Mesothelial cell of epicardium (in vitro differentiated cells): ENCODE data around the gene ACOT7. TPM values are rescaled to one million over a fixed set of nuclear protein-coding genes. Genes with fewer than 3 reads are reported as not detected.

Source experiments
- DNase-seq, 2 experiments: peaks; one replicate each; pipeline ENCODE4 v3.0.0; 2021; ENCODE audit warnings: low spot score in 2 of 2; ENCODE audit not compliant: unreplicated experiment in 2 of 2
- H3K27ac Mint-ChIP-seq: 2 replicates; pipeline ENCODE4 v1.8.0; 2021; ENCODE audit warnings: mixed read lengths
- H3K27me3 Mint-ChIP-seq: 2 replicates; pipeline ENCODE4 v1.8.0; 2021; ENCODE audit warnings: low read depth, mixed read lengths
- H3K36me3 Mint-ChIP-seq: 2 replicates; pipeline ENCODE4 v1.8.0; 2021; ENCODE audit warnings: mixed read lengths
- H3K4me1 Mint-ChIP-seq: 2 replicates; pipeline ENCODE4 v1.8.0; 2021; ENCODE audit warnings: mixed read lengths
- H3K4me3 Mint-ChIP-seq: 2 replicates; pipeline ENCODE4 v1.8.0; 2021; ENCODE audit warnings: mild to moderate bottlenecking, moderate library complexity, mixed read lengths
- H3K9me3 Mint-ChIP-seq: 2 replicates; pipeline ENCODE4 v1.8.0; 2021; ENCODE audit warnings: mixed read lengths
- total RNA-seq: library from RNA; stranded (reverse); gene quantifications from 3 replicates; pipeline ENCODE4 v1.2.1, GENCODE V29; 2021
- TF ChIP-seq, protein P1 (sequence below): fragments of 200-600 bp; sonication (generic); IDR thresholded peaks from one replicate; pipeline ENCODE4 v1.5.0; 2021; ENCODE audit warnings: antibody characterized with exemption; ENCODE audit not compliant: unreplicated experiment

The ACOT7 gene
- total RNA-seq, 1 donor from 2014 or later: 20.3 TPM

DNA sequence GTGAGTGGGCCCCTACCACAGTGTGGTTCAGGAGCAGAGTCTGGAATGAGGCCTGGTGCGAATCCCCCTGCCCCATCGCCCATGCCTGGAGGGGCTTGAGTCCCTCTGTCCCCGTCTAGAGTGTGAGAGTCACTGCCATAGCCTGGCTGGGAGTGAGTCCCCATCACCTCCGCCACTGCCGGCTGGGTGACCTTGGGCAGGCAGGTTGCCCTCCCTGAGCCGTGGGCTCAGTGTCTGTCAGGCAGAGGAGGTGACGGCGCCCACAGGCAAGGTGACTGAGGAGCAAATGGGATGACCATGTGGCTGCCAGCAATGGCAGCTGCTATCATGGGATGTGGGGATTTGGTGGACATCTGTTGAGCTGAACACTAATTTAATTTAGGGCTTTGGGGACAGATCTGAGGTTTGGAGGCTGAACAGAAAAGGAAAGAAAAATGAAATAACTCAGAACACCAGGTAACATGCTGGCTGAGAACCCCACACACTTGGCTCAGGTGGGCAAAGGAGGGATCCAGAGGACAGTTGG, 94.6 kb downstream of the ACOT7 start:
- Mint-ChIP-seq H3K4me1 (no peaks in the 10 kb centered on the region), H3K9me3 (no peaks in the 10 kb centered on the region), H3K4me3 (no peak overlapping the region), H3K27me3 (no peaks in the 10 kb centered on the region), H3K36me3 (peaks cover under 1% of the 10 kb centered on the region), H3K27ac (no peak overlapping the region)
- DNase-seq: no peak
- TF ChIP-seq, protein P1, sequence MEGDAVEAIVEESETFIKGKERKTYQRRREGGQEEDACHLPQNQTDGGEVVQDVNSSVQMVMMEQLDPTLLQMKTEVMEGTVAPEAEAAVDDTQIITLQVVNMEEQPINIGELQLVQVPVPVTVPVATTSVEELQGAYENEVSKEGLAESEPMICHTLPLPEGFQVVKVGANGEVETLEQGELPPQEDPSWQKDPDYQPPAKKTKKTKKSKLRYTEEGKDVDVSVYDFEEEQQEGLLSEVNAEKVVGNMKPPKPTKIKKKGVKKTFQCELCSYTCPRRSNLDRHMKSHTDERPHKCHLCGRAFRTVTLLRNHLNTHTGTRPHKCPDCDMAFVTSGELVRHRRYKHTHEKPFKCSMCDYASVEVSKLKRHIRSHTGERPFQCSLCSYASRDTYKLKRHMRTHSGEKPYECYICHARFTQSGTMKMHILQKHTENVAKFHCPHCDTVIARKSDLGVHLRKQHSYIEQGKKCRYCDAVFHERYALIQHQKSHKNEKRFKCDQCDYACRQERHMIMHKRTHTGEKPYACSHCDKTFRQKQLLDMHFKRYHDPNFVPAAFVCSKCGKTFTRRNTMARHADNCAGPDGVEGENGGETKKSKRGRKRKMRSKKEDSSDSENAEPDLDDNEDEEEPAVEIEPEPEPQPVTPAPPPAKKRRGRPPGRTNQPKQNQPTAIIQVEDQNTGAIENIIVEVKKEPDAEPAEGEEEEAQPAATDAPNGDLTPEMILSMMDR: no peak

DNA sequence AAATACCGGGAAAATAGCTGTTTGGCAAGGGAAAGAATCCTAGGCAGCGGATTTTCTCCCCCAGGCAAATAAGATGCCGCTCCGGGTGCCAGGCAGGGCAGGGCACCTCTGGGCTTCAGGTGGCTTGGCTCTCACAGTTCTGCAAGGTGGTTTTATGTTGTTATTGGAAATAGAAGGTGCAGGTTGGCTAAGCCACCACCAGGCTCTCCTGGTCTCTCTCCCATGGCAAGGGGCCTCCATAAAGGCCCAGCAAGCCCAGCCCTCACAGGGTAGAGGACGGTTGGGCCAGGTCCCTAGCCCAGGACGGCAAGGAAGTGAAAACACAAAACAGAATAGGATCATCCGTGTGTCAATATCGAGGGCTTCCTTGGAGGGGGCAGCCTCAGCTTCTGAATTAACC, 95.0 kb downstream of the ACOT7 start:
- H3K36me3 Mint-ChIP-seq: peaks cover 2% of the 10 kb centered on the region
- no peaks in the 10 kb centered on the region for H3K4me1 Mint-ChIP-seq
- no peaks in the 10 kb centered on the region for H3K27me3 Mint-ChIP-seq
- H3K4me3 Mint-ChIP-seq: no peak overlapping the region
- TF ChIP-seq, protein P1: no peak
- no peak overlapping the region for H3K27ac Mint-ChIP-seq
- DNase-seq: no peak
- no peaks in the 10 kb centered on the region for H3K9me3 Mint-ChIP-seq

DNA sequence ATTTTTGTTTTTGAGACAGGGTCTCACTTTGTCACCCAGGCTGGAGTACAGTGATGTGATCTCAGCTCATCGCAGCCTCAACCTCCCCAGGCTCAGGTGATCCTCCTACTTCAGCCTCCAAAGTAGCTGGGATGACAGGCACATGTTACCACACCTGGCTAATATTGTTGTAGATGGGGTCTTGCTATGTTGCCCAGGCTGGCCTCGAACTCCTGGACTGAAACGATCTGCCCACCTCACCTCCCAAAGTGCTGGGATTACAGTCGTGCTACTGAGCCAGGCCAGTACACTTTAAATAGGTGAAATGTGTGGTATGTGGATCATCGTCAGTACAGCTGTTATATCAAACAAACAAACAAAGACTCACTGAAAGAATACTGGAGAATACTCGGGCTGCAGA, 97.7 kb downstream of the ACOT7 start:
- Mint-ChIP-seq H3K27me3 (no peaks in the 10 kb centered on the region), H3K9me3 (no peaks in the 10 kb centered on the region), H3K27ac (no peak overlapping the region), H3K4me1 (no peaks in the 10 kb centered on the region), H3K4me3 (no peak overlapping the region), H3K36me3 (peaks cover 7% of the 10 kb centered on the region)
- TF ChIP-seq, protein P1: no peak
- no peak for DNase-seq

DNA sequence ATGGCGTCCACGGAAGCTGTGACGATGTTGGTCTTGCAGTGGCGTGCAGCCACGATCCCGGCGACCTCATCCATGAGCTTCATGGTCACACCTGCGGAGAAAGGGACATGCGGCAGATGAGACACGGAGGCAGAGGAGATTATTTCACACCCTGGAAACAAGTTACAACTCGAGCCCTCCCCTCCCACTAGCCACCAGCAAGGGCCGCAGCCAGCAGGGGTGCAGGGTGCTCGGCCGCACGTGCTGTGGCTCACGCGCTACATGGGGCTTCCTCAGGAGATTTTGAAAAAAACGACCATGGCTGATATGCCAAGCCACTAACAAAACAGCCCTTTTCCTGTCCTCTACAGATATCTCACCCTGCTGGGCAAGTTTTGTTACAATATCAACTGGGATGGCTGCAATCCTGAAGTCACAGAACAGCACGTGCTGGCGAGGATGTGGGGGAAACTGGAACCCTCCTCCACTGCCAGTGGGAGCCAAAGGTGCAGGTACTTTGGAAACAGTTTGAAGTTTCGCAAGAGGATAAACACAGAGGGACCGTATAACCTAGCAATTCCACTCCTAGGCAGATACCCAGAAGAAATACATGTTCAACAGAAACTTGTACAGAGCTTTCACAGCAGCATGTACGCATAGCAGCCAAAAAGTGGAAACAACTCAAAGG, 98.5 kb downstream of the ACOT7 start:
- no peak overlapping the region for H3K4me3 Mint-ChIP-seq
- no peaks in the 10 kb centered on the region for H3K4me1 Mint-ChIP-seq
- no peaks in the 10 kb centered on the region for H3K9me3 Mint-ChIP-seq
- TF ChIP-seq, protein P1: no peak
- no peaks in the 10 kb centered on the region for H3K27me3 Mint-ChIP-seq
- H3K36me3 Mint-ChIP-seq: peaks cover 7% of the 10 kb centered on the region
- no peak overlapping the region for H3K27ac Mint-ChIP-seq
- no peak for DNase-seq

DNA sequence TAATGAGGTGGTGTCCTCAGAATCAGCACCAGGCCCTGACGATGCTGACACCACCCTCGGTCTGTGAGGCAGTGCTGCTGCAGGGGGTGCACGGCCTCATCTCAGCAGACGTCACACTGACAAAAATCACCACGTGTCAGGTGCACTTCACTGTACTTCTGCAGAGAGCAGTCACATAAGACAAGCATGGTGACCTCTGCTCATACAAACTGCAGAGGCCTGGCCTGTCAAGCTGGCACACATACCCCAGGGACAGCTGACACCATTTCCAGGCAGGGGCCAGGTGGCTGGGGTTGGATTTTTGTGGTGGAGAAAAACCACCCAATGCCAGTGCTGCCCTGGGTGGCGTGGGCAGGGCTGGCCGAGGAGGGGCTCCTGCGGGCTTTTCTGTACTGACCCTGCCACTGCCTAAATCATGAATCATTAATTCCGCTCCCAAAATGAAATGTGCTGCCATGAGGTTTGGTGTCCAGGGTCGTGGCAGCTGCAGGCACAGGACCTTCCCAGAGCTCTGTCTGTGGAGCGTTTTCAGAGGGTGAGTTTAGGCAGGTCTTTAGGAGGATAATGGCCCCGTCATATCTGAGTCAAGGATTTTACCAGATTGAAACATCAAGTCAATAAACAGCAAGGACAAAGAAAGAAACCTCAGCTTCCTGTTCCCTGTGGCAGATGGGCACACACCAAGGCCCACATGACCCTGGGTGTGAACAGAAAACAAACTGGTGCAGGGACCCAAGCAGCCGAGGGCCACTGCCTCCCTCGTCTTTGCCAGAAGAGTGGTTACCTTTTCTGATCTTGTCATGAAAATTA, 99.3 kb downstream of the ACOT7 start:
- no peaks in the 10 kb centered on the region for H3K4me1 Mint-ChIP-seq
- H3K9me3 Mint-ChIP-seq: no peaks in the 10 kb centered on the region
- H3K36me3 Mint-ChIP-seq: peaks cover 7% of the 10 kb centered on the region
- H3K4me3 Mint-ChIP-seq: no peak overlapping the region
- H3K27me3 Mint-ChIP-seq: no peaks in the 10 kb centered on the region
- TF ChIP-seq, protein P1: no peak
- no peak for DNase-seq
- no peak overlapping the region for H3K27ac Mint-ChIP-seq
